ENCODE measurements around the gene EPHB1.

The EPHB1 gene

GRCh38 chr3:135190658-135191057, 395.6 kb downstream of the EPHB1 start:
- no peaks in the 10 kb centered on the region for H3K9me3 Mint-ChIP-seq
- no peaks in the 10 kb centered on the region for H3K27me3 Mint-ChIP-seq (ENCODE audit: low read depth)
- H3K27ac Mint-ChIP-seq, result no peak overlapping the region
- no peak overlapping the region for H3K4me3 Mint-ChIP-seq
- DNase-seq (ENCODE audit: low spot score), result no peak
- no peaks in the 10 kb centered on the region for H3K36me3 Mint-ChIP-seq (ENCODE audit: low read depth)
- no peaks in the 10 kb centered on the region for H3K4me1 Mint-ChIP-seq (ENCODE audit: low read depth)

- Mint-ChIP-seq H3K36me3 (ENCODE audit: low read depth) (no peaks in the 10 kb centered on the region), H3K27ac (no peak overlapping the region), H3K9me3 (no peaks in the 10 kb centered on the region), H3K4me3 (no peak overlapping the region), H3K4me1 (ENCODE audit: low read depth) (no peaks in the 10 kb centered on the region), H3K27me3 (ENCODE audit: low read depth) (no peaks in the 10 kb centered on the region)
- DNase-seq (ENCODE audit: low spot score), result no peak
Measured at GRCh38 chr3:135191708-135192107, 396.6 kb downstream of the EPHB1 start.

GRCh38 chr3:135192929-135193328, 397.9 kb downstream of the EPHB1 start:
- no peaks in the 10 kb centered on the region for H3K4me1 Mint-ChIP-seq (ENCODE audit: low read depth)
- DNase-seq (ENCODE audit: low spot score), result no peak
- no peak overlapping the region for H3K4me3 Mint-ChIP-seq

GRCh38 chr3:135197246-135197645, 402.2 kb downstream of the EPHB1 start:
- DNase-seq (ENCODE audit: low spot score), result no peak

More at GRCh38 chr3:135192929-135193328, 397.9 kb downstream of the EPHB1 start:
- no peaks in the 10 kb centered on the region for H3K9me3 Mint-ChIP-seq
- H3K27me3 Mint-ChIP-seq (ENCODE audit: low read depth), result no peaks in the 10 kb centered on the region
- no peak overlapping the region for H3K27ac Mint-ChIP-seq
- H3K36me3 Mint-ChIP-seq (ENCODE audit: low read depth), result no peaks in the 10 kb centered on the region

GRCh38 chr3:135197856-135198255, 402.8 kb downstream of the EPHB1 start:
- H3K27me3 Mint-ChIP-seq (ENCODE audit: low read depth), result no peaks in the 10 kb centered on the region
- H3K4me3 Mint-ChIP-seq, result no peak overlapping the region
- H3K9me3 Mint-ChIP-seq, result no peaks in the 10 kb centered on the region
- H3K27ac Mint-ChIP-seq, result no peak overlapping the region
- H3K36me3 Mint-ChIP-seq (ENCODE audit: low read depth), result no peaks in the 10 kb centered on the region
- no peak for DNase-seq (ENCODE audit: low spot score)
- H3K4me1 Mint-ChIP-seq (ENCODE audit: low read depth), result no peaks in the 10 kb centered on the region

More at GRCh38 chr3:135197246-135197645, 402.2 kb downstream of the EPHB1 start:
- H3K4me1 Mint-ChIP-seq (ENCODE audit: low read depth), result no peaks in the 10 kb centered on the region
- no peaks in the 10 kb centered on the region for H3K27me3 Mint-ChIP-seq (ENCODE audit: low read depth)
- H3K36me3 Mint-ChIP-seq (ENCODE audit: low read depth), result no peaks in the 10 kb centered on the region
- no peak overlapping the region for H3K27ac Mint-ChIP-seq
- H3K9me3 Mint-ChIP-seq, result no peaks in the 10 kb centered on the region
- no peak overlapping the region for H3K4me3 Mint-ChIP-seq

GRCh38 chr3:135199137-135199536, 404.1 kb downstream of the EPHB1 start:
- Mint-ChIP-seq H3K27me3 (ENCODE audit: low read depth) (no peaks in the 10 kb centered on the region), H3K9me3 (no peaks in the 10 kb centered on the region), H3K36me3 (ENCODE audit: low read depth) (no peaks in the 10 kb centered on the region), H3K4me1 (ENCODE audit: low read depth) (no peaks in the 10 kb centered on the region), H3K4me3 (no peak overlapping the region), H3K27ac (no peak overlapping the region)
- DNase-seq (ENCODE audit: low spot score), result no peak

GRCh38 chr3:135203026-135203425, 408.0 kb downstream of the EPHB1 start:
- no peak overlapping the region for H3K4me3 Mint-ChIP-seq
- H3K4me1 Mint-ChIP-seq (ENCODE audit: low read depth), result no peaks in the 10 kb centered on the region
- H3K27ac Mint-ChIP-seq, result no peak overlapping the region
- no peaks in the 10 kb centered on the region for H3K9me3 Mint-ChIP-seq
- H3K27me3 Mint-ChIP-seq (ENCODE audit: low read depth), result no peaks in the 10 kb centered on the region
- no peak for DNase-seq (ENCODE audit: low spot score)
- no peaks in the 10 kb centered on the region for H3K36me3 Mint-ChIP-seq (ENCODE audit: low read depth)

GRCh38 chr3:135213213-135213612, 418.2 kb downstream of the EPHB1 start:
- Mint-ChIP-seq H3K27ac (no peak overlapping the region), H3K9me3 (no peaks in the 10 kb centered on the region), H3K36me3 (ENCODE audit: low read depth) (no peaks in the 10 kb centered on the region), H3K4me3 (no peak overlapping the region), H3K27me3 (ENCODE audit: low read depth) (no peaks in the 10 kb centered on the region), H3K4me1 (ENCODE audit: low read depth) (no peaks in the 10 kb centered on the region)
- no peak for DNase-seq (ENCODE audit: low spot score)

GRCh38 chr3:135213822-135214221, 418.8 kb downstream of the EPHB1 start:
- Mint-ChIP-seq H3K27me3 (ENCODE audit: low read depth) (no peaks in the 10 kb centered on the region), H3K36me3 (ENCODE audit: low read depth) (no peaks in the 10 kb centered on the region), H3K4me1 (ENCODE audit: low read depth) (no peaks in the 10 kb centered on the region), H3K27ac (no peak overlapping the region), H3K4me3 (no peak overlapping the region), H3K9me3 (no peaks in the 10 kb centered on the region)
- no peak for DNase-seq (ENCODE audit: low spot score)

- Mint-ChIP-seq H3K9me3 (no peaks in the 10 kb centered on the region), H3K4me1 (ENCODE audit: low read depth) (no peaks in the 10 kb centered on the region), H3K27me3 (ENCODE audit: low read depth) (no peaks in the 10 kb centered on the region), H3K27ac (no peak overlapping the region), H3K4me3 (no peak overlapping the region), H3K36me3 (ENCODE audit: low read depth) (no peaks in the 10 kb centered on the region)
- DNase-seq (ENCODE audit: low spot score), result no peak
Measured at GRCh38 chr3:135214400-135214799, 419.3 kb downstream of the EPHB1 start.

GRCh38 chr3:135215516-135215915, 420.5 kb downstream of the EPHB1 start:
- no peaks in the 10 kb centered on the region for H3K9me3 Mint-ChIP-seq
- no peak overlapping the region for H3K4me3 Mint-ChIP-seq
- no peak overlapping the region for H3K27ac Mint-ChIP-seq
- H3K36me3 Mint-ChIP-seq (ENCODE audit: low read depth), result no peaks in the 10 kb centered on the region
- H3K4me1 Mint-ChIP-seq (ENCODE audit: low read depth), result no peaks in the 10 kb centered on the region
- DNase-seq (ENCODE audit: low spot score), result no peak
- H3K27me3 Mint-ChIP-seq (ENCODE audit: low read depth), result no peaks in the 10 kb centered on the region

GRCh38 chr3:135216659-135217058, 421.6 kb downstream of the EPHB1 start:
- no peak overlapping the region for H3K27ac Mint-ChIP-seq
- no peaks in the 10 kb centered on the region for H3K9me3 Mint-ChIP-seq
- H3K4me1 Mint-ChIP-seq (ENCODE audit: low read depth), result no peaks in the 10 kb centered on the region
- no peak for DNase-seq (ENCODE audit: low spot score)
- H3K36me3 Mint-ChIP-seq (ENCODE audit: low read depth), result no peaks in the 10 kb centered on the region
- H3K27me3 Mint-ChIP-seq (ENCODE audit: low read depth), result no peaks in the 10 kb centered on the region
- H3K4me3 Mint-ChIP-seq, result no peak overlapping the region

- Mint-ChIP-seq H3K4me1 (ENCODE audit: low read depth) (no peaks in the 10 kb centered on the region), H3K27ac (no peak overlapping the region), H3K36me3 (ENCODE audit: low read depth) (no peaks in the 10 kb centered on the region), H3K27me3 (ENCODE audit: low read depth) (no peaks in the 10 kb centered on the region), H3K9me3 (no peaks in the 10 kb centered on the region), H3K4me3 (no peak overlapping the region)
- no peak for DNase-seq (ENCODE audit: low spot score)
Measured at GRCh38 chr3:135217730-135218129, 422.7 kb downstream of the EPHB1 start.

- H3K4me1 Mint-ChIP-seq (ENCODE audit: low read depth), result no peaks in the 10 kb centered on the region
- no peak overlapping the region for H3K4me3 Mint-ChIP-seq
- H3K36me3 Mint-ChIP-seq (ENCODE audit: low read depth), result no peaks in the 10 kb centered on the region
- DNase-seq (ENCODE audit: low spot score), result no peak
- no peaks in the 10 kb centered on the region for H3K9me3 Mint-ChIP-seq
- H3K27ac Mint-ChIP-seq, result no peak overlapping the region
- H3K27me3 Mint-ChIP-seq (ENCODE audit: low read depth), result no peaks in the 10 kb centered on the region
Measured at GRCh38 chr3:135218304-135218703, 423.2 kb downstream of the EPHB1 start.

- H3K4me1 Mint-ChIP-seq (ENCODE audit: low read depth), result no peaks in the 10 kb centered on the region
- no peak overlapping the region for H3K4me3 Mint-ChIP-seq
- H3K27me3 Mint-ChIP-seq (ENCODE audit: low read depth), result no peaks in the 10 kb centered on the region
- DNase-seq (ENCODE audit: low spot score), result no peak
- H3K27ac Mint-ChIP-seq, result no peak overlapping the region
- H3K9me3 Mint-ChIP-seq, result no peaks in the 10 kb centered on the region
- H3K36me3 Mint-ChIP-seq (ENCODE audit: low read depth), result no peaks in the 10 kb centered on the region
Measured at GRCh38 chr3:135218782-135219181, 423.7 kb downstream of the EPHB1 start.

Data from T-helper 2 cell treated with Interferon-gamma antibody and Interleukin-4, amounts not matched to agents 5 μg/mL and 100 μg/mL, for 36 hours (primary cell).